NCI-H1105 treated with DMSO at 0.1 percent for 48 hours (cell line): ENCODE data around the gene PPP2R1A.
"Not testable (repeated sequence)": the region's sequence is repeated elsewhere in the genome, so short reads cannot be mapped to it uniquely, and the experiment has no call there.

ENCODE experiments used
- DNase-seq: peaks from one replicate; lab custom pipeline; 2025; lab: John Stamatoyannopoulos, UW

Gene PPP2R1A

GRCh38 chr19:52200755-52201391, 11.0 kb downstream of the PPP2R1A start:
- not testable (repeated sequence) for DNase-seq

DNA sequence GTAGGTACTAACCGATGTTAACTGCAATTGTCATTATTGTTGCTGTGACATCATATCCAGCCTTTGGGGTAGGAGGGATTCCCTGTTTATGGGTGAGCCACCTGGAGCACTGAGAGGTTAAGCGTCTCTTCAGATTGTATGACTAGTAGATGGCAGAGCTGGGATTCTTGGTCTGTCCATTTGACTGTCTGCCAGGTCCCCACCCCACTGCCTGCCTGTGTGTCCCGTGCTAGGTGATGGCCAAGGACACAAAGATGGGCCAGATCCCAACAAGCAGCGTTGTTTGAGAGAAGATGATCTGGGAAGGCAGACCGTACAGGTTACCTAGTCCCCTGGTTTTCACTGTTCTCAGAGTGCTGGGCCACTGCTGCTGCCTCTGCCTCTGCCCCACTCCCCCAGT, 16.6 kb downstream of the PPP2R1A start:
- no peak for DNase-seq

DNA sequence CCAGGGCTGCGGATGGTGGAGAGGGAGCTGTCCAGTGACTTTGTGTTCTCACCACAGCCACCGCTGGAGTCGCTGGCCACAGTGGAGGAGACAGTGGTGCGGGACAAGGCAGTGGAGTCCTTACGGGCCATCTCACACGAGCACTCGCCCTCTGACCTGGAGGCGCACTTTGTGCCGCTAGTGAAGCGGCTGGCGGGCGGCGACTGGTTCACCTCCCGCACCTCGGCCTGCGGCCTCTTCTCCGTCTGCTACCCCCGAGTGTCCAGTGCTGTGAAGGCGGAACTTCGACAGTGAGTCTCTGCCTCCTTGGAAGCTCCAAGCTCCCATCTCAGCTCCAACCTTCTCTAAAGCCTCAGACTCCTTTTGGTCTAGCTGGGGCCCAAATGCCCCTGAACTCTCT, 21.4 kb downstream of the PPP2R1A start:
- no peak for DNase-seq

DNA sequence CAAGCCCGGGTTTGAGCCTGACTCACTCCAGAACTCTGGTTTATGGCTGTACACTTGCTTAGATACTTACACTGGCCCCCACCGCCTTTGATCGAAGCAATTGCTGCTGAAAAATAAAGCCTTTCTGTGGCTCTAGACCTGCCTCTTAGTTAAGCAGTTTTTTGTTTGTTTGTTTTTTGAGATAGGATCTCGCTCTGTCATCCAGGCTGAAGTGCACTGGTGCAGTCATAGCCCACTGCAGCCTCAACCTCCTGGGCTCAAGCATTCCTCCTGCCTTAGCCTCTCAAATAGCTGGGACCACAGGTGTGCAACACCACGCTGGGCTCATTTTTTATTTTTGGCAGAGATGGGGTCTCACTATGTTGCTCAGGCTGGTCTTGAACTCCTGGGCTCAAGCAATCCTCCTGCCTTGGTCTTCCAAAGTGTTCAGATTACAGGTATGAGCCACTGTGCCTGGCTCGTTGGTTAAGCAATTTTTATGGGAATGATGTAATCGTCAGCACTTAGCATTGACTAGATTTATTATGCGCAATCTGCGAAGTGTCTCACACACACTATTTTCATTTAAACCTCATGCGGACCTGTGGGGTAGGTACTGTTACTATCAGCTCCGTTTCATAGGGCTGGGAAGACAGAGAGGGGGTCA, 22.2 kb downstream of the PPP2R1A start:
- no peak for DNase-seq

GRCh38 chr19:52212572-52213255, 22.9 kb downstream of the PPP2R1A start:
- no peak for DNase-seq

- DNase-seq, result no peak
These were observed 24.4 kb downstream of the PPP2R1A start for GRCh38 chr19:52214241-52214640.

GRCh38 chr19:52216401-52216800, 26.5 kb downstream of the PPP2R1A start:
- no peak for DNase-seq

DNA sequence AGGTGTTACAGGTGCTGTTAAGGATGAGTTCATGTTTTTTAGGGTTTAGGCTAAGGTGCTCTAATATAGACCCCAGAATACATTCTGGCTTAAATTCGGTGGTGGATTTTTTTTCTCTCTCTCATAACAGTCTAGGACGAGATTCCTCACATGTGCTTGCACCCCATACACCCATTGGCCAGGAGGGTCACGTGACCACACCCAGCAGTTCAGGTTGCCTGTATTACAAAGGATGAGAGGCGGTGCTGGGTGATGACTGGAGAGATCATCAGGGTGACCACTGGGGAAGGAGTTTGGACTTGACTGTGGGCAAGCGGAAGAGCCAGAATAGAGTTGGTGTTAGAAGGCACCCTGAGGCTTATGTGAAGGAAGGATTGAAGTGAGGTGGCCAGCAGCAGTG, 27.7 kb downstream of the PPP2R1A start:
- no peak for DNase-seq

DNA sequence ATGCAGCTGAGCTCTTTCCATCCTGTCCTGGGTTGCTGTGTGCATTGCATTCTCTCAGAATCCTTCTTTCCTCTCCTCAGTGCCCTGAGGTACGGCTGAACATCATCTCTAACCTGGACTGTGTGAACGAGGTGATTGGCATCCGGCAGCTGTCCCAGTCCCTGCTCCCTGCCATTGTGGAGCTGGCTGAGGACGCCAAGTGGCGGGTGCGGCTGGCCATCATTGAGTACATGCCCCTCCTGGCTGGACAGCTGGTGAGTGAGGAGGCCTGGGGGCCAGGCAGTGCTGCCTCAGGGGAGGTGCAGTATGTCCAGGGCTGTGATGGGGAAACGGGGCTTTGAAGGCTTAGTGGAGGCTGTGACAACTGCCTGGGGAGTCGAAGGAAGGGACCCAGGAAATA, 29.8 kb downstream of the PPP2R1A start:
- no peak for DNase-seq

DNA sequence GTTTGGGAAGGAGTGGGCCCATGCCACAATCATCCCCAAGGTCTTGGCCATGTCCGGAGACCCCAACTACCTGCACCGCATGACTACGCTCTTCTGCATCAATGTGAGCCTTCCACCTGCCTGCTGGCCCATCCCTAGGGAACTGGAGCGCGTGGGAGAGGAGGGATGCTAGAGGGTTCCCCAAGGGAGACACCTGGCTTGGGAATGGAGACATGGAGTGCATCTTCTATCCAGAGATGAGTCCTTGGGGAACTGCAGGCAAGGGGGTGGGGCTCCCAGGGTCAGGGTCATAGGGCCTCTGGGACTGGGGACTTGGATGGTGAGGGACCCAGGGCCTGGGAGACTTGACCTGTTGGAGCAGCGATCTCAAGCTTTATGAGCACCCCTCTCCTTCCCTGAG, 31.2 kb downstream of the PPP2R1A start:
- no peak for DNase-seq

DNA sequence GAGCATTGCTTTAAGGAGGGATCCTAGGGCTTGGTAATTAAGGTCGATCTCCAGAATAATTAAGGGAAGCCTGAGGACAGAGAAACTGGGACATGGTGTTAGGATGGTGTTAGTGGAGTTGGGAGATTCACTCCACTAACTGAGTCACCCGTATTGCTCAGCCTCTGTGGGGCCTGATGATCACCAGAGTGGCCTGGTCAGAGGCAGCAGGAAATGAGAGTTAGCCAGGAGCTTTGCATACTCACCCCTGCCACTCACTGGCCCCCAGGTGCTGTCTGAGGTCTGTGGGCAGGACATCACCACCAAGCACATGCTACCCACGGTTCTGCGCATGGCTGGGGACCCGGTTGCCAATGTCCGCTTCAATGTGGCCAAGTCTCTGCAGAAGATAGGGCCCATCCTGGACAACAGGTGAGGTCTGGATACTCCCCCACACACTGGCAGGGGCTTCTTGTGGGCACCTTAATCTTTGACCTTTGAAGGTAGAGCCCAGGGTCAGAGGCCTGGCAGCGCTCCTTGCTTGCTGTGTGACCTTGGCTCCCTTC, 32.1 kb downstream of the PPP2R1A start:
- no peak for DNase-seq

DNA sequence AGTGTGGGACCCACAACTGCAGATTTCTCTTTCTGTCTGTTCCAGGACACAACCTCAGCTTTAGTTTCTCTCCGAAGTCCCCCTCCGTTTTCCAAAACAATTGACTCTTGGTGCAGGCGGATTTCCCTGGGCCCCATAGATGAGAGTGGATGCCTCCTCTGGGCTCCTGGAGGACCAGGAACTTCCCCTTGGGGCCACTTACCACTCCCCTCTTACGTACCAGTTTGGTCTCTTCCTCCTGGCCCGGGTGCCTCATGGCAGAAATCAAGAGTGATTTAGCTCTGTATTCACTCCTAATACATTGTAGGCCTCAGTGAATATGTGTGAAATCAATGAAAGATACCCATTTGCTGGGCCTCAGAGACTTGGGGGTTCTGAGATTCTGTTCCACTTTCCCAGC, 34.4 kb downstream of the PPP2R1A start:
- DNase-seq, result no peak

- DNase-seq, result no peak
These were observed 36.8 kb downstream of the PPP2R1A start for GRCh38 chr19:52226652-52227051.

GRCh38 chr19:52227196-52227940, 37.5 kb downstream of the PPP2R1A start:
- no peak for DNase-seq

DNA sequence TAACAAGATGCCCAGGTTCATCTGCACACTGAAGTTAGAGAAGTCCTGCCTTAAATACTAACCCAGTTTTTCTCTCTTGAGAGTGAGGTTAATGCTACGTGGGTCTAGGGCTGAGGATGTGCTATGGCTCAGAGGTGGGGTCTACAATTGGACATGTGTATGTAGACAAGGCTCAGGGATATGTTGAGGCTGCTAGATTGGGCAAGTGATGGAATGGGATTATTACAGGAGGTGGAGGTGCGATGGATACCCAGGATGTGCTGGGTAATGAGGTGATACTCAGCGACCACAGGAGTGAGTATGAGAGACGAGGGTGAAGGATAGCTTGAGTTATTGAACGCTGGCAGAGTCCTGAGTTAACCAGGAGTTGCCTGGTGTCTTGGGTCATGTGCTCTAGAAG, 38.1 kb downstream of the PPP2R1A start:
- no peak for DNase-seq

GRCh38 chr19:52229524-52229923, 39.7 kb downstream of the PPP2R1A start:
- no peak for DNase-seq

GRCh38 chr19:52230685-52231084, 40.8 kb downstream of the PPP2R1A start:
- DNase-seq, result no peak

GRCh38 chr19:52231154-52231910, 41.5 kb downstream of the PPP2R1A start:
- no peak for DNase-seq

DNA sequence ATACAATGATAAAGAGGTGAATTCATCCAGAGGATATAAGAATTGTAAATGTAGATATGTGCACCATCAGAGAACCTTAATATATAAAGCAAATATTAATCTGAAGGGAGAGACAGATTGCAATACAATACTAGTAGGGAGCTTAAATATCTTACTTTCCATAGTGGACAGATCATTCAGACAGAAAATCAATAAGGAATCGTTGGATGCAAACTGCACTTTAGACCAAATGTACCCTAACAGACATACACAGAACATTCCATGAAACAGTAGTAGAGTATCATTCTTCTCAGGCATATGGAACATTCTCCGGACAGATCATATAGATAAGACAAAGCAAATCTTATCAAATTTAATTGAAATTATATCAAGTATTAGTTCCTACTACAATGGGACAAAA, 44.6 kb downstream of the PPP2R1A start:
- DNase-seq, result no peak

DNA sequence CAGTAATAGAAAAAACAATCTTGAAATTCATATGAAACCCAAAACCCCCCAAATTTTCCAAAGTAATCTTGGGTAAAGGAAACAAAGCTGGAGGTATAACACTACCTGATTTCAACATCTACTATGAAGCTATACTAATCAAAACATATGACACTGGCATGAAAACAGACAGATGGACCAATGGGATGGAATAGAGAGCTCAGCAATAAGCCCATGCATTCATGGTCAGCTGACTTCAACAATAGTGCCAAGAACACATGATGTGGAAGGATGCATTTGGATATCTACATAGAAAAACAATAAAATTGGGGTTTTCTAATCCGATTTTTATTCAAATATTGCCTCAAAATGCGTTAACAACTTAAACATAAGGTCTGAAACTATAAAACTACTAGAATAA, 47.3 kb downstream of the PPP2R1A start:
- DNase-seq, result no peak

- peak; percentile 62 for DNase-seq
These were observed 48.0 kb downstream of the PPP2R1A start for GRCh38 chr19:52237771-52238400.
